MG63 (cell line): ENCODE measurements around the gene QRFP. TPM values are rescaled to one million over a fixed set of nuclear protein-coding genes. Genes with fewer than 3 reads are reported as not detected.

ENCODE experiments used
- total RNA-seq: library from RNA; depleted of rRNA; stranded (reverse); fragments of >200 nt; shearing (Covaris generic); gene quantifications from 2 replicates; pipeline ENCODE4 v1.2.3, GENCODE V29; 2014; ENCODE audit warnings: low replicate concordance; rRNA removed

QRFP gene
- total RNA-seq, 1 experiment from 2014 or later = not detected

Other genes with a start within 250 kb of the QRFP start
- not detected in 2 replicates for gene PRDM12, start 232.2 kb downstream of the QRFP start, total RNA-seq
- gene EXOSC2, start 203.0 kb downstream of the QRFP start, total RNA-seq = 31.4 and 46.4 TPM in 2 replicates
- 24.2 and 24.7 TPM in 2 replicates for gene ABL1, start 61.6 kb downstream of the QRFP start, total RNA-seq
- not detected in 2 replicates for gene FIBCD1, start 42.4 kb upstream of the QRFP start, total RNA-seq
- gene LAMC3, start 112.4 kb upstream of the QRFP start, total RNA-seq = 0.66 and 2.4 TPM in 2 replicates
- gene AIF1L, start 199.7 kb upstream of the QRFP start, total RNA-seq = 24.1 and 25.7 TPM in 2 replicates
- 4.1 and 5.2 TPM in 2 replicates for gene NUP214, start 228.8 kb upstream of the QRFP start, total RNA-seq